Measurements from ENCODE around the gene ASB10. TPM values are rescaled to one million over a fixed set of nuclear protein-coding genes. Genes with fewer than 3 reads are reported as not detected.

The ASB10 gene
- not detected in 2 replicates for total RNA-seq

GRCh38 chr7:151186640-151187408, at the start of gene ASB10:
TSS of gene ASB10 (minus strand) at chr7:151187250. CDS start at chr7:151187130, 120 bp downstream.

GRCh38 chr7:151232091-151232916, 45.3 kb upstream of the ASB10 start, which contains the start of gene CHPF2:
TSS of gene CHPF2 (plus strand) at chr7:151232483. CDS start at chr7:151234012, 1,529 bp downstream.

GRCh38 chr7:151226875-151227782, 40.1 kb upstream of the ASB10 start, which contains the start of gene ABCF2:
TSS of gene ABCF2 (minus strand) at chr7:151227205. CDS start at chr7:151226458, 747 bp downstream.

GRCh38 chr7:151210087-151210854, 23.2 kb upstream of the ASB10 start, which contains the start of gene H2BK1:
TSS of gene H2BK1 (minus strand) at chr7:151210488. CDS start at chr7:151210318, 170 bp downstream.

GRCh38 chr7:151167197-151167961, 19.7 kb downstream of the ASB10 start, which contains the start of gene GBX1:
TSS of gene GBX1 (minus strand) at chr7:151167694. CDS start at chr7:151167548, 146 bp downstream.

Other genes starting within 250 kb of the ASB10 start
- gene KCNH2, start 208.9 kb downstream of the ASB10 start, total RNA-seq, result not detected in 2 replicates
- 29.3 and 29.9 TPM in 2 replicates for gene NOS3, start 196.2 kb downstream of the ASB10 start, total RNA-seq
- gene ATG9B, start 162.8 kb downstream of the ASB10 start, total RNA-seq, result under 0.01 TPM in 2 replicates
- 10.1 and 10.3 TPM in 2 replicates for gene ABCB8, start 158.8 kb downstream of the ASB10 start, total RNA-seq
- 0.09 and 0.11 TPM in 2 replicates for gene ASIC3, start 138.7 kb downstream of the ASB10 start, total RNA-seq
- gene CDK5, start 129.4 kb downstream of the ASB10 start, total RNA-seq, result 16.8 and 16.9 TPM in 2 replicates
- 42.8 and 64.4 TPM in 2 replicates for gene SLC4A2, start 127.7 kb downstream of the ASB10 start, total RNA-seq
- gene FASTK, start 106.4 kb downstream of the ASB10 start, total RNA-seq, result 35.8 and 39.0 TPM in 2 replicates
- gene TMUB1, start 103.8 kb downstream of the ASB10 start, total RNA-seq, result 11.4 and 17.0 TPM in 2 replicates
- 44.4 and 62.0 TPM in 2 replicates for gene AGAP3, start 100.8 kb downstream of the ASB10 start, total RNA-seq
- not detected in 2 replicates for gene GBX1, start 19.6 kb downstream of the ASB10 start, total RNA-seq
- not detected in 2 replicates for gene H2BK1, start 23.2 kb upstream of the ASB10 start, total RNA-seq
- gene ABCF2, start 40.0 kb upstream of the ASB10 start, total RNA-seq, result 32.6 and 45.6 TPM in 2 replicates
- 26.5 and 34.7 TPM in 2 replicates for gene CHPF2, start 45.2 kb upstream of the ASB10 start, total RNA-seq
- 1.3 and 2.1 TPM in 2 replicates for gene SMARCD3, start 61.4 kb upstream of the ASB10 start, total RNA-seq
- gene NUB1, start 154.6 kb upstream of the ASB10 start, total RNA-seq, result 26.5 and 33.7 TPM in 2 replicates
- 0.11 TPM in 1 of 2 replicates, not detected in the other for gene WDR86, start 222.8 kb upstream of the ASB10 start, total RNA-seq

All from dermis lymphatic vessel endothelial cell (primary cell).